ENCODE results near the gene MT1H. TPM values are rescaled to one million over a fixed set of nuclear protein-coding genes. Genes with fewer than 3 reads are reported as not detected.

MT1H gene
- total RNA-seq, 4 donors from 2014 or later, result 5.7 TPM; not detected in 3

GRCh38 chr16:56632848-56633365 is 36.7 kb upstream of the MT1H start:
- TF ChIP-seq CTCF (IDR thresholded peaks at IDR 0.05) (no peak), POLR2A (IDR thresholded peaks at IDR 0.05) (no peak)
- intact Hi-C loops (cut with DNase I), result no loop called here
- H3K36me3 ChIP-seq, result no peaks in the 10 kb centered on the region
- H3K9me3 ChIP-seq, result no peaks in the 10 kb centered on the region
- peak overlapping the region; percentile 21 to 71 (median 53) for H3K4me3 ChIP-seq
- H3K4me1 ChIP-seq, result peaks cover 16 to 51% (median 16%) of the 10 kb centered on the region in 3 donors
- peaks cover 0 to 67% (median 5%) of the 10 kb centered on the region in 4 donors for H3K27me3 ChIP-seq
- 50 to 76% methylated on average over 2 to 4 of the region's 6 CpGs for WGBS, 2 donors
- H3K27ac ChIP-seq, result peak overlapping the region; percentile 42 to 87 (median 80)
- DNase-seq, result no peak

GRCh38 chr16:56633535-56633934 is 36.1 kb upstream of the MT1H start:
- H3K27me3 ChIP-seq, result peaks cover 0 to 73% (median 8%) of the 10 kb centered on the region in 4 donors

DNA sequence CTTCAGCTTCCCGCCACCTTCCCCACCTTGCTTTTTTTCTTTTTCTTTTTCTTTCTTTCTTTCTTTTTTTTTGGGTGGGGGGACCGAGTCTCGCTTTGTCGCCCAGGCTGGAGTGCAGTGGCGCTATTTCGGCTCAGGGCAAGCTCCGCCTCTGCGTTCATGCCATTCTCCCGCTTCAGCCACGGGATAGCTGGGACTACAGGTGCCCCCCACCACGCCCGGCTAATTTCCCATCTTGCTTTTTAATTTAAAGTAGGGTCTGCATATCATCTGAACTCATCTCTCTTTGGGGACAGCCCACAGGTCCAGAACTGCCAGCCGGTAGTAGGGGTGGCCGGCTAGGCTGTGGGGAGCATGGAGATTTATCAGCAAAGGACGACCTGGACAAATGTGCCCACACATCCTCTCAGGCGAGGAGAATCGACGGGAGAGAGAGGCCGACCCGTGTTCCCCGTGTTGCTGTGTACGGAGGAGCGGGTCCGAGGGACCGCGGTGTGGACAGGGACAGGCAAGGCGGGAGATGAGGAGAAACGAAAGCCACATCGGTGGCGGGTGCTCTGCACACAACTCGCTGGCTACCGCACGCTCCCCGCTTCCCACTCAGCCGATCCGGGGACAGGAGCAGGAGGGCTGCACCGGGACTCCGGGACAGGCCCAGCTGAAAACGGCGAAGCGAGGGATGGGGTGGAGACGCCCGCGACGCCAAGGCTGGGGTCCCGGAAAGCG is 34.7 kb upstream of the MT1H start:
- intact Hi-C loops (cut with DNase I), result no loop called here
- no peak for DNase-seq
- H3K36me3 ChIP-seq, result no peaks in the 10 kb centered on the region
- H3K9me3 ChIP-seq, result no peaks in the 10 kb centered on the region
- peaks cover 3 to 86% (median 9%) of the 10 kb centered on the region in 4 donors for H3K27me3 ChIP-seq
- peak overlapping the region in 2 of 4 donors; percentile 34 to 51 for H3K4me3 ChIP-seq
- TF ChIP-seq POLR2A (IDR thresholded peaks at IDR 0.05) (no peak), CTCF (IDR thresholded peaks at IDR 0.05) (no peak)
- H3K27ac ChIP-seq, result no peak overlapping the region
- 19 to 40% methylated on average over 16 to 32 of the region's 47 CpGs for WGBS, 2 donors
- peaks cover 16 to 64% (median 29%) of the 10 kb centered on the region in 3 donors for H3K4me1 ChIP-seq

More at GRCh38 chr16:56633535-56633934, 36.1 kb upstream of the MT1H start:
- Histone ChIP-seq H3K9me3 (no peaks in the 10 kb centered on the region), H3K4me1 (peaks cover 16 to 57% (median 22%) of the 10 kb centered on the region in 3 donors), H3K4me3 (peak overlapping the region in 3 of 4 donors; percentile 51 to 71 (median 55)), H3K36me3 (no peaks in the 10 kb centered on the region), H3K27ac (peak overlapping the region in 3 of 4 donors; percentile 13 to 87 (median 76))
- DNase-seq, result no peak
- WGBS, 2 donors, result 59 to 74% methylated on average over 4 to 7 of the region's 7 CpGs
- TF ChIP-seq POLR2A (IDR thresholded peaks at IDR 0.05) (no peak), CTCF (IDR thresholded peaks at IDR 0.05) (no peak)
- intact Hi-C loops (cut with DNase I), result no loop called here

DNA sequence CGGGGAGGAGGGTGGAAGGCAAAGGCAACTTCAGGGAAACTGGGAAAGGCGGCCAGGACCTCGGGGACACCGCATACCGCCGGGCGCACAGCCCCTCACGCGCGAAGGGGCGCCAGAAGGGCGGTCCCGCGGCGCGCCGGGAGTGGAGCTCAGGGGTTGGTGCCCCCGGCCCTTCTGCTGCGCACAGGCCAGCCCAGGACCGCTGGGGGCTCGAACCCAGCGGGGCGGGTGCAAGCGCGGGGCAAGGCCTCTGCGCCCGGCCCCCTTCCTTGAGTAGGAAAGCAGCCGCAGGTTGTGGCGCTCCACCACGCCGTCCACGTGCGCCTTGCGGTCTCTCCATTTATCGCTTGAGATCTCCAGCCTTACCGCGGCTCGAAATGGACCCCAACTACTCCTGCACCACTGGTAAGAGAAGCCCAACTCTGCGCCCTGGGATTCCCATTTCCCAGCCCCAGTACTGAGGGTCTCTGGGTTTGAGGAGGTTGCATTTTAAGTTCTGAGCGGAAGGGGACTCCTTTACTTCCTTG is 34.1 kb upstream of the MT1H start:
- peaks cover 16 to 64% (median 29%) of the 10 kb centered on the region in 3 donors for H3K4me1 ChIP-seq
- H3K9me3 ChIP-seq, result no peaks in the 10 kb centered on the region
- intact Hi-C loops (cut with DNase I), result no loop called here
- H3K4me3 ChIP-seq, result peak overlapping the region in 2 of 4 donors; percentile 34 to 51
- no peak for DNase-seq
- H3K27ac ChIP-seq, result no peak overlapping the region
- H3K36me3 ChIP-seq, result no peaks in the 10 kb centered on the region
- H3K27me3 ChIP-seq, result peaks cover 3 to 93% (median 9%) of the 10 kb centered on the region in 4 donors
- WGBS, 2 donors, result 23 to 40% methylated on average over 7 to 12 of the region's 40 CpGs
- TF ChIP-seq CTCF (IDR thresholded peaks at IDR 0.05), result no peak
- no peak for TF ChIP-seq POLR2A (IDR thresholded peaks at IDR 0.05)

All from esophagus squamous epithelium (tissue), 5 donors.